Measurements from ENCODE around the gene PRIMPOL. TPM values are rescaled to one million over a fixed set of nuclear protein-coding genes. Genes with fewer than 3 reads are reported as not detected.
"Not testable (repeated sequence)": the region's sequence is repeated elsewhere in the genome, so short reads cannot be mapped to it uniquely, and the experiment has no call there.

The PRIMPOL gene
- total RNA-seq, 5 donors from 2014 or later (not counting 1 experiment from before 2014, with no cell fraction given): 11.6 to 14.8 (median 12.4) TPM

DNA sequence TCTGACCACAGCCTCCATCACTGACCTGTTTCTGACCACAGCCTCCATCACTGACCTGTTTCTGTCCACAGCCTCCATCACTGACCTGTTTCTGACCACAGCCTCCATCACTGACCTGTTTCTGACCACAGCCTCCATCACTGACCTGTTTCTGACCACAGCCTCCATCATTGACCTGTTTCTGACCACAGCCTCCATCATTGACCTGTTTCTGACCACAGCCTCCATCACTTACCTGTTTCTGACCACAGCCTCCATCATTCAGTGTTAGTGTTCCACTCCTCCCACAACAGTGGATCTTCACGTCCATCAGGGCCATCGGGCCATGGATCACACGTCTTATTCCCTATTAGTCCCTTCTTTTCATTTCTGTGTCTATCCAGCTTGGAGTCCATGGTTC lies 25.0 kb upstream of the PRIMPOL start:
- peaks cover 0 to 21% of the 10 kb centered on the region in 2 donors for H3K36me3 ChIP-seq (ENCODE audit: control insufficient read depth in 2 of 2, extremely low read depth in 1 of 2, insufficient read depth in 1 of 2, low read length in 1 of 2)
- WGBS (ENCODE audit: insufficient coverage): 100% methylated on average over 3 of the region's 3 CpGs
- H3K27ac ChIP-seq (ENCODE audit: low read length); H3K9me3 ChIP-seq; DNase-seq; H3K27ac Mint-ChIP-seq; H3K27me3 ChIP-seq (replicated peaks in 1 of 2; ENCODE audit: control insufficient read depth in 2 of 2, extremely low read depth in 1 of 2, insufficient read depth in 2 of 2, low read length in 1 of 2); H3K27me3 Mint-ChIP-seq; H3K9me3 Mint-ChIP-seq; ATAC-seq (replicated peaks in 1 of 4); H3K4me3 ChIP-seq (ENCODE audit: control insufficient read depth in 1 of 2, extremely low read depth in 1 of 2, low read length in 1 of 2); CTCF ChIA-PET: not testable (repeated sequence)
- Mint-ChIP-seq H3K4me1 (peaks cover 36 to 38% (median 37%) of the 10 kb centered on the region in 3 donors), H3K36me3 (peaks cover 53% of the 10 kb centered on the region), H3K4me3 (peak overlapping the region in 1 of 3 donors; percentile 45)
- peaks cover 19 to 24% of the 10 kb centered on the region in 2 experiments for H3K4me1 ChIP-seq (ENCODE audit: control insufficient read depth in 1 of 2, extremely low read depth in 1 of 2, insufficient read depth in 2 of 2, low read length in 2 of 2)
- POLR2A ChIA-PET: interaction anchor here in 1 of 2 donors (0.5 kb wide), 1 partner anchor 25 kb away, joined by 3 read pairs; the partner anchor contains the start of genes CASP3 and PRIMPOL

DNA sequence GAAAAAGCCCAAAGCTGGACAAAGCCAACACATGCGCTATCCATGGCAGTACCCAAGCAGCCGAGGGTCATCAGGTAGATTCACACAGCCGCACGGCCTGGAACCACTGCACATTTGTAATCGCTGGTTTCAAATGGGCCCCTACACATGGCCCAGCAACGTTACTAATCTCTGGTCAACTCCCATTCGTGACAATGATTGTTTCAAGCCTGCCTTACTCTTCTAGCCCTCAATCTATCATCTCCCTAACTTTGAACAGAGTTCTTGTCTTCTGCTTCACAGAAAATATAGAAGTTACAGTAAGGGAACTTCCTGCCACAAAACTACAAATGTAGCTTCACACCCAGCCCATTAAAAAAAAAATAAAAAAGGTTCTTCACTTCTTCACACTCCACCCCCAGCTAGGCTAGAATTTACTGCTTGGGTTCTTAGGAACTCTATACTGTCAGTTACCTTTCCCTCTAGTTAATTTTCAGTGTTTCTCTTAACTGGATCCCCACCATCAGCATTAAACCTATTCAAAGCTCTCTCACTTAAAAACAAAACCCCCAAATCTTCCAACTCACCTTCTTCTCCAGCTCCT lies 24.5 kb upstream of the PRIMPOL start:
- Histone ChIP-seq H3K4me1 (ENCODE audit: control insufficient read depth in 1 of 2, extremely low read depth in 1 of 2, insufficient read depth in 2 of 2, low read length in 2 of 2) (peaks cover 19 to 24% of the 10 kb centered on the region in 2 experiments), H3K4me3 (ENCODE audit: control insufficient read depth in 1 of 2, extremely low read depth in 1 of 2, low read length in 1 of 2) (peak overlapping the region in 1 of 2 donors; percentile 39), H3K27me3 (replicated peaks in 1 of 2; ENCODE audit: control insufficient read depth in 2 of 2, extremely low read depth in 1 of 2, insufficient read depth in 2 of 2, low read length in 1 of 2) (no peaks in the 10 kb centered on the region), H3K36me3 (ENCODE audit: control insufficient read depth in 2 of 2, extremely low read depth in 1 of 2, insufficient read depth in 1 of 2, low read length in 1 of 2) (peaks cover 0 to 26% of the 10 kb centered on the region in 2 donors), H3K27ac (ENCODE audit: low read length) (no peak overlapping the region), H3K9me3 (no peaks in the 10 kb centered on the region)
- CTCF ChIA-PET: no interaction called here
- no peaks in the 10 kb centered on the region for H3K27me3 Mint-ChIP-seq
- no peaks in the 10 kb centered on the region for H3K9me3 Mint-ChIP-seq
- peaks cover 36 to 38% (median 37%) of the 10 kb centered on the region in 3 donors for H3K4me1 Mint-ChIP-seq
- 76% methylated on average over 7 of the region's 7 CpGs for WGBS (ENCODE audit: insufficient coverage)
- peak overlapping the region in 1 of 3 donors; percentile 45 for H3K4me3 Mint-ChIP-seq
- H3K27ac Mint-ChIP-seq: peak overlapping the region; percentile 3 to 70
- peaks cover 56% of the 10 kb centered on the region for H3K36me3 Mint-ChIP-seq
- ATAC-seq (replicated peaks in 1 of 4): peak in 2 of 4 experiments; percentile 42 to 80
- no peak for DNase-seq
- POLR2A ChIA-PET: interaction anchor here in 1 of 2 donors (0.5 kb wide), 2 partner anchors 24 to 151 kb away, joined by 3 read pairs; partner anchors contain the start of genes CASP3, IRF2 and PRIMPOL

DNA sequence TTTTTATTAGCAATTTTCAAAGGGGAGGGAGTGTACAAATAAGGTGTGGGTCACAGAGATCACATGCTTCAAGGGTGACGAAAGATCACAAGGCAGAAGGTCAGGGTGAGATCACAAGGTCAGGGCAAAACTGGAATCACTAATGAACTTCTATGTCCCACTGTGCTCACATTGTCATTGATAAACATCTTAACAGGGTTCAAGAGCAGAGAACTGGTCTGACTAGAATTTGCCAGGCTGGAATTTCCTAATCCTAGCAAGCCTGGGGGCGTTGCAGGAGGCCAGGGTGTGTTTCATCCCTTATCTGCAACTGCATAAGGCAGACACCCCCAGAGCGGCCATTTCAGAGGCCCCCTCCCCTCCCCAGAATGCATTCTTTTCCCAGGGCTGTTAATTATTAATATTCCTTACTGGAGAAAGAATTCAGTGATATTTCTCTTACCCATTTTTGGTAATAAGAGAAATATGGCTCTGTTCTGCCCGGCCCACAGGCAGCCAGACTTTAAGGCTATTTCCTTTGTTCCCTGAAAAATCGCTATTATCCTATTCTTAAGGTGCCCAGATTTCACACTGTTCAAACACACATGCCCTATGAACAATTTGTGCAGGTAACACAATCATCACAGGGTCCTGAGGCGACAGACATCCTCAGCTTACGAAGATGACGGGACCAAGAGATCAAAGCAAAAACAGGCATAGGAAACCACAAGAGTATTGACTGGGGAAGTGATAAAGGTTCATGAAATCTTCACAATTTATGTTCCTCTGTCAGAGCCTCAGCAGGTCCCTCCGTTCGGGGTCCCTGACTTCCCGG lies 23.5 kb upstream of the PRIMPOL start:
- WGBS (ENCODE audit: insufficient coverage): 63% methylated on average over 2 of the region's 11 CpGs
- POLR2A ChIA-PET: interaction anchor here in 1 of 2 donors (0.5 kb wide), 1 partner anchor 152 kb away, joined by 3 read pairs; the partner anchor contains the start of gene IRF2
- peak overlapping the region; percentile 16 to 82 for H3K27ac Mint-ChIP-seq
- Histone ChIP-seq H3K4me1 (ENCODE audit: control insufficient read depth in 1 of 2, extremely low read depth in 1 of 2, insufficient read depth in 2 of 2, low read length in 2 of 2) (peaks cover 19 to 24% of the 10 kb centered on the region in 2 experiments), H3K36me3 (ENCODE audit: control insufficient read depth in 2 of 2, extremely low read depth in 1 of 2, insufficient read depth in 1 of 2, low read length in 1 of 2) (peaks cover 4 to 36% of the 10 kb centered on the region in 2 donors)
- peaks cover 61% of the 10 kb centered on the region for H3K36me3 Mint-ChIP-seq
- H3K9me3 ChIP-seq; H3K4me3 ChIP-seq (ENCODE audit: control insufficient read depth in 1 of 2, extremely low read depth in 1 of 2, low read length in 1 of 2); H3K9me3 Mint-ChIP-seq; H3K27me3 ChIP-seq (replicated peaks in 1 of 2; ENCODE audit: control insufficient read depth in 2 of 2, extremely low read depth in 1 of 2, insufficient read depth in 2 of 2, low read length in 1 of 2); CTCF ChIA-PET; H3K27ac ChIP-seq (ENCODE audit: low read length); H3K27me3 Mint-ChIP-seq: not testable (repeated sequence)
- H3K4me1 Mint-ChIP-seq: peaks cover 36 to 38% (median 37%) of the 10 kb centered on the region in 3 donors
- ATAC-seq (replicated peaks in 1 of 4) (peak in 2 of 4 experiments; percentile 33 to 65), DNase-seq (peak in 6 of 35 experiments; percentile 2 to 30 (median 6))
- peak overlapping the region in 1 of 3 donors; percentile 45 for H3K4me3 Mint-ChIP-seq

DNA sequence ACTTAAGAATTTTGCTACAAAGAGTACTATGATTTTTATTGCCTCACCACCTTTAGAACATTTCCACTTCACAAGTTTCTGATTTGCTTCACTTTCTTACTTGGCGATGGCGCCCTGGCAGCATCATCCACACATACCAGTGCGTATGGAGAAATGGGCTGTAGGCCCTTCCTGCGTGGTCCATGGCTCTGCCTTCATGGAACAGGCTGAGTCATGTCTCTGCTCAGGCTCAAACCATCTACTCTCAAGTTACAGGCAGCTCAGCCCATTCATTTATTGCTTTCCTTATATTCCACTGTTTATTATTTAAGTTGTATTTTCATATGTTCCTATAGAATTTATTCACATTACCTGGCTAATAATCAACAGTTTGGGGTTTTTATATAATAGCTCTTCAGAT lies 21.4 kb upstream of the PRIMPOL start:
- no CpG with 5 or more reads among the region's 4 CpGs for WGBS (ENCODE audit: insufficient coverage)
- H3K27me3 Mint-ChIP-seq: no peaks in the 10 kb centered on the region
- Histone ChIP-seq H3K9me3 (no peaks in the 10 kb centered on the region), H3K36me3 (ENCODE audit: control insufficient read depth in 2 of 2, extremely low read depth in 1 of 2, insufficient read depth in 1 of 2, low read length in 1 of 2) (peaks cover 4 to 49% of the 10 kb centered on the region in 2 donors), H3K4me3 (ENCODE audit: control insufficient read depth in 1 of 2, extremely low read depth in 1 of 2, low read length in 1 of 2) (no peak overlapping the region), H3K4me1 (ENCODE audit: control insufficient read depth in 1 of 2, extremely low read depth in 1 of 2, insufficient read depth in 2 of 2, low read length in 2 of 2) (peaks cover 19 to 24% of the 10 kb centered on the region in 2 experiments), H3K27me3 (replicated peaks in 1 of 2; ENCODE audit: control insufficient read depth in 2 of 2, extremely low read depth in 1 of 2, insufficient read depth in 2 of 2, low read length in 1 of 2) (no peaks in the 10 kb centered on the region), H3K27ac (ENCODE audit: low read length) (no peak overlapping the region)
- POLR2A ChIA-PET: interaction anchor here in 1 of 2 donors (0.6 kb wide), 1 partner anchor 41 kb away, joined by 6 read pairs; no protein-coding TSS in a partner anchor
- ATAC-seq (replicated peaks in 1 of 4) (no peak), DNase-seq (no peak)
- H3K4me3 Mint-ChIP-seq: no peak overlapping the region
- H3K36me3 Mint-ChIP-seq: peaks cover 66% of the 10 kb centered on the region
- H3K27ac Mint-ChIP-seq: peak overlapping the region in 1 of 2 donors; percentile 21
- peaks cover 37 to 38% (median 38%) of the 10 kb centered on the region in 3 donors for H3K4me1 Mint-ChIP-seq
- H3K9me3 Mint-ChIP-seq: no peaks in the 10 kb centered on the region
- CTCF ChIA-PET: interaction anchor here in 1 of 2 donors (0.5 to 1.0 kb wide), 2 partner anchors 8 to 376 kb away, joined by 3 to 5 read pairs; no protein-coding TSS in a partner anchor

DNA sequence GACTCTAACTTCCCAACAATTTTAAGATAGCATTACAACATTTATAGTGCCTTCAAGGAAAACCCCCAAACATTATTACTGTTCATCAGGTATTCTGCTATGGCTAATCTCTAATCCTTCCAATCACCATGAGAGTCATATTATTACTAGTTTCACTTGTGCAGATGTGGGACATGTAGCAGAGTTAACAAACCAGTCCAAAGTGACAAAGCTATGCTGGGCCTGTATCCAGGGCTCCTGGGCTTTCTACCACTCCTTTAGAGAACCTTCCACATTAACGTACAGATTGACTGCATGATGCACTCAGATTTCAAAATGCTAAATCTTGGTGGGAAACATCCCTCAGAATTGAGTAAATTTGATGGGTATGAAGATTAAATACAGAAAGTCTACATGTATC lies 16.7 kb upstream of the PRIMPOL start:
- no peaks in the 10 kb centered on the region for H3K9me3 Mint-ChIP-seq
- ATAC-seq (replicated peaks in 1 of 4) (no peak), DNase-seq (no peak)
- peaks cover 59% of the 10 kb centered on the region for H3K36me3 Mint-ChIP-seq
- H3K4me1 Mint-ChIP-seq: peaks cover 3 to 9% (median 8%) of the 10 kb centered on the region in 3 donors
- Histone ChIP-seq H3K27me3 (replicated peaks in 1 of 2; ENCODE audit: control insufficient read depth in 2 of 2, extremely low read depth in 1 of 2, insufficient read depth in 2 of 2, low read length in 1 of 2) (no peaks in the 10 kb centered on the region), H3K27ac (ENCODE audit: low read length) (no peak overlapping the region), H3K36me3 (ENCODE audit: control insufficient read depth in 2 of 2, extremely low read depth in 1 of 2, insufficient read depth in 1 of 2, low read length in 1 of 2) (peaks cover 8 to 80% of the 10 kb centered on the region in 2 donors), H3K4me1 (ENCODE audit: control insufficient read depth in 1 of 2, extremely low read depth in 1 of 2, insufficient read depth in 2 of 2, low read length in 2 of 2) (no peaks in the 10 kb centered on the region), H3K4me3 (ENCODE audit: control insufficient read depth in 1 of 2, extremely low read depth in 1 of 2, low read length in 1 of 2) (no peak overlapping the region), H3K9me3 (no peaks in the 10 kb centered on the region)
- WGBS (ENCODE audit: insufficient coverage): no CpG with 5 or more reads among the region's 1 CpG
- CTCF ChIA-PET: interaction anchor here in 1 of 2 donors (1.0 kb wide), 1 partner anchor 367 kb away, joined by 17 read pairs; no protein-coding TSS in a partner anchor
- no peak overlapping the region for H3K4me3 Mint-ChIP-seq
- H3K27ac Mint-ChIP-seq: no peak overlapping the region
- POLR2A ChIA-PET: no interaction called here
- no peaks in the 10 kb centered on the region for H3K27me3 Mint-ChIP-seq

DNA sequence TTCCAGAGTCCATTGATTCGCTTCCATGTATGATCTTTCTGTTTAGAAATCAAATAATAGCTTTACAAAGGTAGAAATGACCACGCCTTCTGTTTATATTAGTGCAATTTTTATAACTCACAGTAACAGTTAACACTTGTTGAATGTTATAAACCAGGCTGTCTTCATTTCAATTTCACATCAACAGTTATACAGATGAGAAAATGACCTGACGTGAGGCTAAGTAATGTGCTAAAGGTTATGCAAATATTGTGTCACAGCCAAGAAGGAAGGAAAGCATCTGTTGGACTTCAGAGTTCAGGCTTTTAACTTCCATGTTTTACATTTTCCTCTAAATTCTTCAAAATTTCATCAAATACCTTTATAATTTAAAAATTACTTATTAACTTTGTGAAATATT lies 14.2 kb upstream of the PRIMPOL start:
- no CpG with 5 or more reads among the region's 3 CpGs for WGBS (ENCODE audit: insufficient coverage)
- Mint-ChIP-seq H3K36me3 (peaks cover 50% of the 10 kb centered on the region), H3K27me3 (no peaks in the 10 kb centered on the region), H3K4me1 (peaks cover 18 to 24% (median 20%) of the 10 kb centered on the region in 3 donors), H3K27ac (no peak overlapping the region), H3K4me3 (no peak overlapping the region), H3K9me3 (no peaks in the 10 kb centered on the region)
- no peak overlapping the region for H3K27ac ChIP-seq (ENCODE audit: low read length)
- CTCF ChIA-PET: interaction anchor here in 1 of 2 donors (0.7 kb wide), 1 partner anchor 53 kb away, joined by 4 read pairs; no protein-coding TSS in a partner anchor
- no peaks in the 10 kb centered on the region for H3K4me1 ChIP-seq (ENCODE audit: control insufficient read depth in 1 of 2, extremely low read depth in 1 of 2, insufficient read depth in 2 of 2, low read length in 2 of 2)
- H3K4me3 ChIP-seq (ENCODE audit: control insufficient read depth in 1 of 2, extremely low read depth in 1 of 2, low read length in 1 of 2): no peak overlapping the region
- ATAC-seq (replicated peaks in 1 of 4): no peak
- H3K36me3 ChIP-seq (ENCODE audit: control insufficient read depth in 2 of 2, extremely low read depth in 1 of 2, insufficient read depth in 1 of 2, low read length in 1 of 2): peaks cover 7 to 77% of the 10 kb centered on the region in 2 donors
- POLR2A ChIA-PET: interaction anchor here (0.6 to 0.8 kb wide), 2 partner anchors 9 to 172 kb away, joined by 3 to 10 read pairs; no protein-coding TSS in a partner anchor
- H3K27me3 ChIP-seq (replicated peaks in 1 of 2; ENCODE audit: control insufficient read depth in 2 of 2, extremely low read depth in 1 of 2, insufficient read depth in 2 of 2, low read length in 1 of 2): no peaks in the 10 kb centered on the region
- DNase-seq: no peak
- H3K9me3 ChIP-seq: no peaks in the 10 kb centered on the region

Measured in T-cell (primary cell).